Stimulated activated CD4-positive, alpha-beta T cell treated with anti-CD3 and anti-CD28 coated beads, Interleukin-12 subunit alpha, Interleukin-12 subunit beta, amount 100 ng/mL, for 4 hours (primary cell): ENCODE results near the gene SPON1.

Source experiments
- DNase-seq: peaks from one replicate; pipeline ENCODE4 v3.0.0-alpha.2; 2020

SPON1 gene

GRCh38 chr11:14202251-14203196, 240.0 kb downstream of the SPON1 start:
- no peak for DNase-seq

GRCh38 chr11:14203321-14203720, 240.8 kb downstream of the SPON1 start:
- no peak for DNase-seq

GRCh38 chr11:14212986-14213385, 250.5 kb downstream of the SPON1 start:
- no peak for DNase-seq

GRCh38 chr11:14218728-14219127, 256.2 kb downstream of the SPON1 start:
- no peak for DNase-seq

GRCh38 chr11:14223636-14224288, 261.2 kb downstream of the SPON1 start:
- no peak for DNase-seq

GRCh38 chr11:14224395-14224794, 261.9 kb downstream of the SPON1 start:
- no peak for DNase-seq

- DNase-seq, result no peak
Observed at GRCh38 chr11:14225666-14226065, 263.1 kb downstream of the SPON1 start.

- DNase-seq, result no peak
Observed at GRCh38 chr11:14228356-14228755, 265.8 kb downstream of the SPON1 start.

- DNase-seq, result no peak
Observed at GRCh38 chr11:14229472-14229871, 266.9 kb downstream of the SPON1 start.

GRCh38 chr11:14230407-14230806, 267.9 kb downstream of the SPON1 start:
- DNase-seq, result no peak

GRCh38 chr11:14232652-14233051, 270.1 kb downstream of the SPON1 start:
- DNase-seq, result no peak

- DNase-seq, result no peak
Observed at GRCh38 chr11:14234446-14234845, 271.9 kb downstream of the SPON1 start.

- no peak for DNase-seq
Observed at GRCh38 chr11:14235701-14236100, 273.2 kb downstream of the SPON1 start.

GRCh38 chr11:14237444-14237961, 275.0 kb downstream of the SPON1 start:
- no peak for DNase-seq

GRCh38 chr11:14240221-14240620, 277.7 kb downstream of the SPON1 start:
- DNase-seq, result no peak

- no peak for DNase-seq
Observed at GRCh38 chr11:14240951-14241350, 278.4 kb downstream of the SPON1 start.

GRCh38 chr11:14242187-14242586, 279.7 kb downstream of the SPON1 start:
- DNase-seq, result no peak

GRCh38 chr11:14242733-14243132, 280.2 kb downstream of the SPON1 start:
- DNase-seq, result no peak

GRCh38 chr11:14244926-14245325, 282.4 kb downstream of the SPON1 start:
- no peak for DNase-seq

- no peak for DNase-seq
Observed at GRCh38 chr11:14245444-14245843, 282.9 kb downstream of the SPON1 start.

- no peak for DNase-seq
Observed at GRCh38 chr11:14248580-14248981, 286.1 kb downstream of the SPON1 start.

GRCh38 chr11:14249121-14249963, 286.8 kb downstream of the SPON1 start:
- DNase-seq, result peak; percentile 65

- DNase-seq, result no peak
Observed at GRCh38 chr11:14251754-14252153, 289.2 kb downstream of the SPON1 start.
